NT2/D1 (cell line): Measurements from ENCODE around the gene IMMP2L.

Experiments
- YY1 ChIP-seq: IDR thresholded peaks from 2 replicates; pipeline ENCODE4 v1.6.1; 2011; ENCODE audit not compliant: insufficient read length, insufficient read depth
- ZNF274 ChIP-seq: IDR thresholded peaks from 2 replicates; pipeline ENCODE4 v1.6.1; 2011; ENCODE audit warnings: mild to moderate bottlenecking, low read depth, low read length

- no peak for TF ChIP-seq YY1
- no peak for TF ChIP-seq ZNF274
Measured at GRCh38 chr7:111077001-111077400, 485.3 kb downstream of the IMMP2L start.
